RCC 7860 (cell line): ENCODE measurements around the gene SKI.
"Not testable (repeated sequence)": the region's sequence is repeated elsewhere in the genome, so short reads cannot be mapped to it uniquely, and the experiment has no call there.

Source experiments
- DNase-seq: peaks from one replicate; pipeline ENCODE4 v3.0.0-alpha.2; 2015; ENCODE audit warnings: low spot score
- FAIRE-seq: peaks from 2 replicates; lab custom pipeline; 2012; peaks lifted over from hg19 to GRCh38; lab: Jason Lieb, UNC

SKI gene

GRCh38 chr1:2240270-2241156 is 12.4 kb downstream of the SKI start:
- FAIRE-seq = no peak
- no peak for DNase-seq

- no peak for FAIRE-seq
These were observed 13.7 kb downstream of the SKI start for GRCh38 chr1:2241820-2242219.

GRCh38 chr1:2242814-2243725 is 15.0 kb downstream of the SKI start:
- DNase-seq (no peak), FAIRE-seq (no peak)

More at GRCh38 chr1:2241820-2242219, 13.7 kb downstream of the SKI start:
- DNase-seq = no peak

GRCh38 chr1:2247045-2247394 is 18.9 kb downstream of the SKI start:
- DNase-seq, FAIRE-seq: not testable (repeated sequence)

- no peak for DNase-seq
These were observed 19.6 kb downstream of the SKI start for GRCh38 chr1:2247760-2248126.

GRCh38 chr1:2248127-2248826 is 20.2 kb downstream of the SKI start:
- FAIRE-seq (no peak), DNase-seq (no peak)

More at GRCh38 chr1:2247760-2248126, 19.6 kb downstream of the SKI start:
- FAIRE-seq = no peak

GRCh38 chr1:2248854-2249558 is 20.9 kb downstream of the SKI start:
- DNase-seq = no peak
- FAIRE-seq = no peak

GRCh38 chr1:2249559-2249906 is 21.4 kb downstream of the SKI start:
- DNase-seq (no peak), FAIRE-seq (no peak)

GRCh38 chr1:2250721-2251281 is 22.7 kb downstream of the SKI start:
- FAIRE-seq = no peak
- no peak for DNase-seq

GRCh38 chr1:2251363-2251762 is 23.2 kb downstream of the SKI start:
- FAIRE-seq (no peak), DNase-seq (no peak)

- FAIRE-seq (no peak), DNase-seq (no peak)
These were observed 23.7 kb downstream of the SKI start for GRCh38 chr1:2251786-2252185.

GRCh38 chr1:2252423-2252822 is 24.3 kb downstream of the SKI start:
- DNase-seq = no peak
- no peak for FAIRE-seq

GRCh38 chr1:2253036-2253796 is 25.1 kb downstream of the SKI start:
- DNase-seq (no peak), FAIRE-seq (no peak)

GRCh38 chr1:2253797-2254480 is 25.8 kb downstream of the SKI start:
- no peak for FAIRE-seq

GRCh38 chr1:2255047-2255419 is 26.9 kb downstream of the SKI start:
- FAIRE-seq = no peak
- no peak for DNase-seq

More at GRCh38 chr1:2253797-2254480, 25.8 kb downstream of the SKI start:
- no peak for DNase-seq

GRCh38 chr1:2255420-2256369 is 27.6 kb downstream of the SKI start:
- no peak for FAIRE-seq
- peak; percentile 82 for DNase-seq

- no peak for FAIRE-seq
These were observed 28.5 kb downstream of the SKI start for GRCh38 chr1:2256435-2257244.

More at GRCh38 chr1:2256435-2257244, 28.5 kb downstream of the SKI start:
- no peak for DNase-seq
